ENCODE measurements around the gene PTPRE. TPM values are rescaled to one million over a fixed set of nuclear protein-coding genes. Genes with fewer than 3 reads are reported as not detected.

Gene PTPRE
- total and polyA plus RNA-seq, 4 donors = 30.9 to 46.9 (median 37.2) TPM

DNA sequence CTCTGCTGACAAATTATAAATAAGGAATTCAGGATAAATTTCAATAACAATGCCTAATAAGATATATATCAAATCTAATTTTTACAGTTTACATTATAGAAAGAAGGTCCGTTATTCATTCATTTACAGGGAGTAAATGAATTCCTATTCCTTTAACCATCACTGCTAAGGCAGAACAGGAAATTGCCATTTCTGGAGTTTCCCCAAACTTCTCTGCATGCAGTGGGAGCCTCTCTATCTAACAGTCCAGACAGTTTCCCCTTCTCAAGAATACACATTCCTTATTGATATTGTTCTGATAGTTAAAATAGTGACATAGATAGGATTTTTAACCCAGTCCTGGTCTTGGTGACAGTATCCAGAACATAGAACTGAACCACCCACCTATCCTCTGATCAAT is 195.0 kb downstream of the PTPRE start:
- peaks cover 7% of the 10 kb centered on the region for H3K36me3 ChIP-seq (ENCODE audit: control insufficient read depth, insufficient read depth, low read length)
- no peaks in the 10 kb centered on the region for H3K4me1 ChIP-seq (ENCODE audit: control insufficient read depth, insufficient read depth, low read length)
- H3K27me3 ChIP-seq (ENCODE audit: control insufficient read depth, insufficient read depth, low read length) = no peaks in the 10 kb centered on the region
- no peak overlapping the region for H3K4me3 ChIP-seq (ENCODE audit: low read depth, low read length)
- no peak overlapping the region for H3K27ac ChIP-seq (ENCODE audit: low read depth, low read length)
- no CpG with 5 or more reads among the region's 1 CpG for WGBS (ENCODE audit: insufficient coverage)
- DNase-seq (ENCODE audit: low read depth in 4 of 6, low spot score in 6 of 6) = no peak
- no peaks in the 10 kb centered on the region for H3K9me3 ChIP-seq (ENCODE audit: control insufficient read depth, insufficient read depth, low read length)

DNA sequence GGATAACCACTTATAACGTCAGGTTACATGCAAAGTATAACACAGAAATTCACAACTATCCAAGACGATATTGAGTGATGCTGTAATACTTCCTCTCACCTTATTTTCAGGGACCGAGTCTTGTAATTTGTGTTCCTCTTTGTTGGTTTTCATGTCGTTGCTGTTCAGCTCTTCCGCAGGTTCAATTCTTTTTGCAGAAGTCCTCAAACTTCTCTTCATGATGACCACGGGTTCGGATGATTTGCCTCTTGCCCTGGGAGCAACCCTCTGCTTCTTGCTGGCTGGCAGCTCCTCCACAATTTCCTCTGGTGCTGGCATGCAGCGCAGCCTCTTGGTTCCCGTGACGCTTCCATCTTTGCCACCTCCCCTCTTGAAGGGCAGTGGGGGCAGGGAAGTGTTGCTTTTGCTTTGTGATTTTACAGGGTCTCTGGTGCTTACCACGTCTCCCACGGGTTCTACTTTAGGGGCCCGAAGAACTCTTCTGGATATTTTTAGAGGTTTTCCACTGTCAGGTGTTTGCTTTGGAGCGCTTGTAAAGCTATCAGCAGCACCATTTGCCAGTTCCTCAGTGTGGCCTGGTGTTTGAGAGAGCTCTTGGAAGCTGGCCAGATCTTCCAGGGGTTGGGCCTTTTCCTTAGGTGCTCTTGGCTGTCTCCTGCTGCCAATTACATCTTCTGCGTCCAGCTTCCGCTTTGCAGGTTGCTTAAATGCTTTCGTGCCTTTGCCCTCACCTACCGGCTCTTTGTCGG is 195.8 kb downstream of the PTPRE start:
- WGBS (ENCODE audit: insufficient coverage) = 93% methylated on average over 13 of the region's 19 CpGs
- H3K27ac ChIP-seq (ENCODE audit: low read depth, low read length) = no peak overlapping the region
- H3K27me3 ChIP-seq (ENCODE audit: control insufficient read depth, insufficient read depth, low read length) = no peaks in the 10 kb centered on the region
- H3K4me1 ChIP-seq (ENCODE audit: control insufficient read depth, insufficient read depth, low read length) = no peaks in the 10 kb centered on the region
- no peak overlapping the region for H3K4me3 ChIP-seq (ENCODE audit: low read depth, low read length)
- DNase-seq (ENCODE audit: low read depth in 4 of 6, low spot score in 6 of 6) = no peak
- H3K9me3 ChIP-seq (ENCODE audit: control insufficient read depth, insufficient read depth, low read length) = no peaks in the 10 kb centered on the region
- peaks cover 7% of the 10 kb centered on the region for H3K36me3 ChIP-seq (ENCODE audit: control insufficient read depth, insufficient read depth, low read length)

DNA sequence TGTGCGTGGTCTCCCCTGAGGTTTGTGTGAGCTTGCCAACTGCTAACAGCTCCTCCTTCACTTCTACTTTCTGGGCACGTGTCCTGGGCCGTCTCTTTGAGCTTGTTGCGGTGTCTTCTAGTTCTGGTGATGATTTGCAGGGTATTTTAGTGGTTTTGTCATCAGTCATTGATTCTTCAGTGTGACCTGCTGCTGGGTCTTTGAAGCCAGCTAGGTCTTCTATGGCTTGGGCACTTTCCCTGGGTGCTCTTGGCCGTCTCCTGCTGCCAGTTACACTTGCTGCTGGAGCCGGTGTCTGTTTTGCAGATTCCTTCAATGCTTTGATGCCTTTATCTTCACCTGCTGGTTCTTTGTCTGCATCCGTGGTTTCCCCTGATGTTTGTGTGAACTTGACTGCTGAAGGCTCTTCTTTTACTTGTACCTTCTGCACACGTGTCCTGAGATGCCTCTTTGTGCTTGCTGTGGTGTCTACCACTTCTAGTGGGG is 196.4 kb downstream of the PTPRE start:
- no peaks in the 10 kb centered on the region for H3K27me3 ChIP-seq (ENCODE audit: control insufficient read depth, insufficient read depth, low read length)
- WGBS (ENCODE audit: insufficient coverage) = 94% methylated on average over 8 of the region's 8 CpGs
- H3K9me3 ChIP-seq (ENCODE audit: control insufficient read depth, insufficient read depth, low read length) = no peaks in the 10 kb centered on the region
- H3K4me1 ChIP-seq (ENCODE audit: control insufficient read depth, insufficient read depth, low read length) = no peaks in the 10 kb centered on the region
- no peak overlapping the region for H3K4me3 ChIP-seq (ENCODE audit: low read depth, low read length)
- no peak for DNase-seq (ENCODE audit: low read depth in 4 of 6, low spot score in 6 of 6)
- H3K27ac ChIP-seq (ENCODE audit: low read depth, low read length) = no peak overlapping the region
- H3K36me3 ChIP-seq (ENCODE audit: control insufficient read depth, insufficient read depth, low read length) = peaks cover 7% of the 10 kb centered on the region

DNA sequence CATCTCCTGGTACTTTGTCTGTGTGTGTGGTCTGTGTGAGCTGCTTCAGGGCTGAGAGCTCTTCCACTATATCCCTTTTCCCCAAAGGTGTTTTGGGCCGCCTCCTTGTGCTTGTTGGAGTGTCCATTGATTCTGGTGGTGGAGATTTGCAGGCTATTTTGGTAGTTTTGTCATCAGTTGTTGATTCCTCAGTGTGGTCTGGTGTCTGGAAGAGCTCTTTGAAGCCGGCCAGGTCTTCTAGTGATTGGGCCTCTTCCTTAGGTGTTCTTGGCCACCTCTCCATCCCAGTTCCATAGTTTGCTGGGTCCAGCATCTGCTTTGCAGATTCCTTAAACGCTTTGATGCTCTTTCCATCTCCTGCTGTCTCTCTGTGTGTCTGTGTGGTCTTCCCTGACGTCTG is 198.5 kb downstream of the PTPRE start:
- 88% methylated on average over 1 of the region's 4 CpGs for WGBS (ENCODE audit: insufficient coverage)
- Histone ChIP-seq H3K27ac (ENCODE audit: low read depth, low read length) (no peak overlapping the region), H3K9me3 (ENCODE audit: control insufficient read depth, insufficient read depth, low read length) (no peaks in the 10 kb centered on the region), H3K27me3 (ENCODE audit: control insufficient read depth, insufficient read depth, low read length) (no peaks in the 10 kb centered on the region), H3K36me3 (ENCODE audit: control insufficient read depth, insufficient read depth, low read length) (peaks cover 7% of the 10 kb centered on the region), H3K4me3 (ENCODE audit: low read depth, low read length) (no peak overlapping the region), H3K4me1 (ENCODE audit: control insufficient read depth, insufficient read depth, low read length) (no peaks in the 10 kb centered on the region)
- no peak for DNase-seq (ENCODE audit: low read depth in 4 of 6, low spot score in 6 of 6)

DNA sequence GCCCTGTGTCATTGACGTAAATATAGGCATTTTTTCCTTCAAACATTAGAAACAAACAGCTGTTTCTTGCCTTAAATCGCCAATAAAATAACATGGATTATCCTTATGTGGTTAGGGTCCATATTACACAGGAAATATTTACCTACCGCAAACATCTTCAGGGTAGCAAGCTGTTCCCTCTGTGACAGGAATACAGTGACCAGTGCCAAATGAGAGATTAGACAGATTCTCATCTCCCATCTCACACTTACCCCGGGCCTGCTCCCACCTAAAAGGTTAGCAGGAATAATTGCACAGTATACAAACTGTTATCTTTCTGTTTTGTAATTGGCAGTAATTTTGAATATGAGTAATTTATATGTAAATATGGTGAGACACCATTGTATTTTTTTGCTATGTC is 202.8 kb downstream of the PTPRE start:
- WGBS (ENCODE audit: insufficient coverage) = no CpG with 5 or more reads among the region's 4 CpGs

DNA sequence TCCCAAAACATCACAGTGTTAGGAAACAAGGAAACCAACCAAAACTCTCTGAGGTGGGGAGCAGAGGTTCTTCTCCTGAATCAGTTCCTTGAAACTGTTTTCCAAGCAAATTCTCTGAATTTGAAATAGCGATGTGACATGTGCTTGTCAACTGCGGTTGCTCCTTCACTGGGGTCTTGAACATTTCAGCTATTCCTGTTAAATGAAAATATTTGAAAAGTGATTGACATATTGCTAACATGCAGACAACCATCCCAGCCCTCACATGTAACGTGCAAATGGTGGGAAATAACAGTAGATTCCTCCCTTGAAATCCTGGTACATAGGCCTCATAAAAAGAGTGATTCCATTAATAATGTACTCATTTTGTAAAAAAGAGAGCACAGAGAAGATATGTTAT is 203.4 kb downstream of the PTPRE start:
- 100% methylated on average over 1 of the region's 3 CpGs for WGBS (ENCODE audit: insufficient coverage)
- no peaks in the 10 kb centered on the region for H3K36me3 ChIP-seq (ENCODE audit: control insufficient read depth, insufficient read depth, low read length)

More for the DNA sequence above, 202.8 kb downstream of the PTPRE start:
- no peak overlapping the region for H3K27ac ChIP-seq (ENCODE audit: low read depth, low read length)
- no peaks in the 10 kb centered on the region for H3K27me3 ChIP-seq (ENCODE audit: control insufficient read depth, insufficient read depth, low read length)
- no peaks in the 10 kb centered on the region for H3K9me3 ChIP-seq (ENCODE audit: control insufficient read depth, insufficient read depth, low read length)
- no peaks in the 10 kb centered on the region for H3K36me3 ChIP-seq (ENCODE audit: control insufficient read depth, insufficient read depth, low read length)
- H3K4me3 ChIP-seq (ENCODE audit: low read depth, low read length) = no peak overlapping the region
- H3K4me1 ChIP-seq (ENCODE audit: control insufficient read depth, insufficient read depth, low read length) = no peaks in the 10 kb centered on the region
- no peak for DNase-seq (ENCODE audit: low read depth in 4 of 6, low spot score in 6 of 6)

DNA sequence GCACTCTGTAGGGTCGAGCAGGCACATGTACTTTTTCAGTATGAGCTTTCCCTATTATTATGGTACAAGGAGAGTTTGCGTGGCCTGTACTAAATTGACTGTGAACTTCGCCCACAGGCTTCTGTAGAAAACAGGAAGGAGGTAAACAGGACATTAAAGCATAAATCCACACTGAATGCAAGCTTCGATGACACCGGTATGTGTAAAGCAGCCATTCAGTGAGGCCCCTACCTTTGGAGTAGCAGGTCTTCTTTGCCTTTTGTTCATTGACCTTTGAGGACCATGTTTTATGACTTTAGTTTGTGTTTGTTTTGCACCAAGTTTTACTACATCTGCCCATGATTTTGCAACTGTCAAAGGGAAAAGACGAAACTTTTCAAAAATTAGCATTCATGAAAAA is 204.8 kb downstream of the PTPRE start:
- H3K9me3 ChIP-seq (ENCODE audit: control insufficient read depth, insufficient read depth, low read length) = no peaks in the 10 kb centered on the region
- H3K27ac ChIP-seq (ENCODE audit: low read depth, low read length) = no peak overlapping the region
- no peaks in the 10 kb centered on the region for H3K36me3 ChIP-seq (ENCODE audit: control insufficient read depth, insufficient read depth, low read length)
- no peaks in the 10 kb centered on the region for H3K27me3 ChIP-seq (ENCODE audit: control insufficient read depth, insufficient read depth, low read length)
- H3K4me1 ChIP-seq (ENCODE audit: control insufficient read depth, insufficient read depth, low read length) = no peaks in the 10 kb centered on the region
- H3K4me3 ChIP-seq (ENCODE audit: low read depth, low read length) = no peak overlapping the region
- 100% methylated on average over 3 of the region's 6 CpGs for WGBS (ENCODE audit: insufficient coverage)
- no peak for DNase-seq (ENCODE audit: low read depth in 4 of 6, low spot score in 6 of 6)

More for the DNA sequence above, 203.4 kb downstream of the PTPRE start:
- Histone ChIP-seq H3K27me3 (ENCODE audit: control insufficient read depth, insufficient read depth, low read length) (no peaks in the 10 kb centered on the region), H3K27ac (ENCODE audit: low read depth, low read length) (no peak overlapping the region), H3K9me3 (ENCODE audit: control insufficient read depth, insufficient read depth, low read length) (no peaks in the 10 kb centered on the region), H3K4me3 (ENCODE audit: low read depth, low read length) (no peak overlapping the region), H3K4me1 (ENCODE audit: control insufficient read depth, insufficient read depth, low read length) (no peaks in the 10 kb centered on the region)
- DNase-seq (ENCODE audit: low read depth in 4 of 6, low spot score in 6 of 6) = no peak

DNA sequence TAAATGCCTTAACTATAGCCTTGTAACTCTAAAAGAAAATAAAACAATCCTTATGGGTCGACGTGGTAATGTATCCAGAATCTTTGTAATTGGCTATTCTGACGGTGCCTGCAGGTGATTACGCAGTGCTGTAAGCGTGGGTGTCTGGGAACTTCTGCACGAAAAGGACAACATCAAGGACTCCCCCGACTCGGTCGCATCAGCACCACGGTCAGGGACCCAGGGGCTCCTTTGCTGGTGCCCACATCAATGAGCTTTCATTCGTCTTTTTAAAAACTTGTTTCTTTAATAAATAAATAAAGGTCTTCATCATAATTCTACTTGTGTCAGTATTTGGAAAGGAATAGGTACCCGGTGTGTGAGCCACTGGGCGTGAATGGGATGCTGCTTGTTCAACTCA is 206.1 kb downstream of the PTPRE start:
- H3K9me3 ChIP-seq (ENCODE audit: control insufficient read depth, insufficient read depth, low read length) = no peaks in the 10 kb centered on the region
- WGBS (ENCODE audit: insufficient coverage) = 97% methylated on average over 6 of the region's 13 CpGs
- H3K4me1 ChIP-seq (ENCODE audit: control insufficient read depth, insufficient read depth, low read length) = no peaks in the 10 kb centered on the region
- H3K27ac ChIP-seq (ENCODE audit: low read depth, low read length) = no peak overlapping the region
- H3K36me3 ChIP-seq (ENCODE audit: control insufficient read depth, insufficient read depth, low read length) = no peaks in the 10 kb centered on the region
- no peaks in the 10 kb centered on the region for H3K27me3 ChIP-seq (ENCODE audit: control insufficient read depth, insufficient read depth, low read length)
- no peak overlapping the region for H3K4me3 ChIP-seq (ENCODE audit: low read depth, low read length)
- no peak for DNase-seq (ENCODE audit: low read depth in 4 of 6, low spot score in 6 of 6)

DNA sequence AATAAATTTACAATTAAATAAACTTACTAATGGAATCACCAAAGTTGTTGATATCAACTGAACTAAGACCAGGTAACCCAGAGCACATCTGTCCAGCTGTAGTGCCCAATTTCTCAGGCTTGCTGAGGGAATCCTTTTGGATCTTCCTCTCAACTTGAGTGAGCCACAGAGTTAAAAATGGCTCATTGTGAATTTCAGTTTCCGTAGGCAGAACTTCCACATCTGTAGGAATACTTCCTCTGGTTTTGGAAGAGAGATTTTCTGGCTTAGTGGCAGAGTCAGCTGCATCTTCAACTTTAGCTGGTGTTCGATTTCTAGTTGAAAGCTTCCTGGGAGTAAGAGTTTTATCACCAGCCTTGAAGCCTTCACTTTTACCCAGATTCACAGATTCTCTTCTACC is 208.0 kb downstream of the PTPRE start:
- no peaks in the 10 kb centered on the region for H3K4me1 ChIP-seq (ENCODE audit: control insufficient read depth, insufficient read depth, low read length)
- no peak overlapping the region for H3K4me3 ChIP-seq (ENCODE audit: low read depth, low read length)
- H3K9me3 ChIP-seq (ENCODE audit: control insufficient read depth, insufficient read depth, low read length) = no peaks in the 10 kb centered on the region
- H3K27ac ChIP-seq (ENCODE audit: low read depth, low read length) = no peak overlapping the region
- DNase-seq (ENCODE audit: low read depth in 4 of 6, low spot score in 6 of 6) = no peak
- H3K27me3 ChIP-seq (ENCODE audit: control insufficient read depth, insufficient read depth, low read length) = no peaks in the 10 kb centered on the region
- no CpG with 5 or more reads among the region's 2 CpGs for WGBS (ENCODE audit: insufficient coverage)
- H3K36me3 ChIP-seq (ENCODE audit: control insufficient read depth, insufficient read depth, low read length) = no peaks in the 10 kb centered on the region

DNA sequence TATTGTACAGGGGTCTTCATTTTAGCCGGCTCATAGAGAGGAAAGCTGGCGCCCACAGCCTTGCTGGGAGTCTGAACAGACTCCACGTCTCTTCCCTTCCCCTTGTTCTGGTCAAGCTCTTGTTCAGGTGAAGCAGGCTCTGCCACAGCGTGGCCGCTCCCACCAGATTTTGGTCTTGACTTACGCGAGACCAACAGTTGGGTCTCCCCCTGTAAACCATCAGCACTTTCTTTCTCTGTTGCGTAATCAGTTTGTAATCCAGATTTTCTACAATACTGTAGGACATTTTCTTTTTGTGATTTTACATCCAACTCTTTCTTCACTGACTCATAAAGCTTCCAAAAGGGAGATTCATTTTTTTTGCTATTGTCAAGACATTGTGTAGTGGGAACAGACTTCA is 208.5 kb downstream of the PTPRE start:
- Histone ChIP-seq H3K27me3 (ENCODE audit: control insufficient read depth, insufficient read depth, low read length) (no peaks in the 10 kb centered on the region), H3K9me3 (ENCODE audit: control insufficient read depth, insufficient read depth, low read length) (no peaks in the 10 kb centered on the region), H3K36me3 (ENCODE audit: control insufficient read depth, insufficient read depth, low read length) (no peaks in the 10 kb centered on the region), H3K4me1 (ENCODE audit: control insufficient read depth, insufficient read depth, low read length) (no peaks in the 10 kb centered on the region), H3K4me3 (ENCODE audit: low read depth, low read length) (no peak overlapping the region), H3K27ac (ENCODE audit: low read depth, low read length) (no peak overlapping the region)
- no peak for DNase-seq (ENCODE audit: low read depth in 4 of 6, low spot score in 6 of 6)
- 92% methylated on average over 8 of the region's 8 CpGs for WGBS (ENCODE audit: insufficient coverage)

All from spinal cord (tissue), 10 donors.